Measurements from ENCODE around the gene SLC4A2.
A peak's percentile ranks its signal among the peaks of the same experiment; 100 is the strongest.
"Not testable (repeated sequence)": the region's sequence is repeated elsewhere in the genome, so short reads cannot be mapped to it uniquely, and the experiment has no call there.

SLC4A2 gene

GRCh38 chr7:151025924-151026671 is 33.3 kb upstream of the SLC4A2 start:
- H3K4me3 ChIP-seq (ENCODE audit: low read depth, low read length): no peak overlapping the region

DNA sequence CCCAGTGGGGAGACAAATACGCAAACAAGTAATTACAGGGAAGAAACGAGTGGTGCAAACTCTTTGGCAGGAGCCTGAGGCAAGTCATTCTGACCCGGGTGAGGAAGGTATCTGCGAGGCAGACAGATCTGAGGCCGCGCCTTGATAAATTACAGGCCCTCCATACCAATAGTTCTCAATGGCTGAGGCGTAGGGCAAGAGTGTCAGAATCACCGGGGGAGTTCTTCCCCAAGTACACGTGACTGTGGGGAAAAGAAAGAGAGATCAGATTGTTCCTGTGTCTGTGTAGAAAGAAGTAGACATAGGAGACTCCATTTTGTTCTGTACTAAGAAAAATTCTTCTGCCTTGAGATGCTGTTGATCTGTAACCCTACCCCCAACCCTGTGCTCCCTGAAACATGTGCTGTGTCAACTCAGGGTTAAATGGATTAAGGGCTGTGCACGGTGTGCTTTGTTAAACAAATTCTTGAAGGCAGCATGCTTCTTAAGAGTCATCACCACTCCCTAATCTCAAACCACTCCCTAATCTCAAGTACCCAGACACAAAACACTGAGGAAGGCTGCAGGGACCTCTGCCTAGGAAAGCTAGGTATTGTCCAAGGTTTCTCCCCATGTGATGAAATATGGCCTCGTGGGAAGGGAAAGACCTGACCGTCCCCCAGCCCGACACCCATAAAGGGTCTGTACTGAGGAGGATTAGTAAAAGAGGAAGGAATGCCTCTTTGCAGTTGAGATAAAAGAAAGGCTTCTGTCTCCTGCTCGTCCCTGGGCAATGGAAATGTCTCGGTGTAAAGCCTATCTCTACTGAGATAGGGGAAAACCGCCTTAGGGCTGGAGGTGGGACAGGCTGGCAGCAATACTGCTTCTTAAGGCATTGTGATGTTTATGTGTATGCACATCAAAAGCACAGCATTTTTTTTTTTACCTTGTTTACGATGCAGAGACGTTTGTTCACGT is 32.3 kb upstream of the SLC4A2 start:
- H3K4me3 ChIP-seq (ENCODE audit: low read depth, low read length): peak overlapping the region; percentile 89

- peak overlapping the region; percentile 89 for H3K4me3 ChIP-seq (ENCODE audit: low read depth, low read length)
Measured at GRCh38 chr7:151027728-151028130, 31.7 kb upstream of the SLC4A2 start.

DNA sequence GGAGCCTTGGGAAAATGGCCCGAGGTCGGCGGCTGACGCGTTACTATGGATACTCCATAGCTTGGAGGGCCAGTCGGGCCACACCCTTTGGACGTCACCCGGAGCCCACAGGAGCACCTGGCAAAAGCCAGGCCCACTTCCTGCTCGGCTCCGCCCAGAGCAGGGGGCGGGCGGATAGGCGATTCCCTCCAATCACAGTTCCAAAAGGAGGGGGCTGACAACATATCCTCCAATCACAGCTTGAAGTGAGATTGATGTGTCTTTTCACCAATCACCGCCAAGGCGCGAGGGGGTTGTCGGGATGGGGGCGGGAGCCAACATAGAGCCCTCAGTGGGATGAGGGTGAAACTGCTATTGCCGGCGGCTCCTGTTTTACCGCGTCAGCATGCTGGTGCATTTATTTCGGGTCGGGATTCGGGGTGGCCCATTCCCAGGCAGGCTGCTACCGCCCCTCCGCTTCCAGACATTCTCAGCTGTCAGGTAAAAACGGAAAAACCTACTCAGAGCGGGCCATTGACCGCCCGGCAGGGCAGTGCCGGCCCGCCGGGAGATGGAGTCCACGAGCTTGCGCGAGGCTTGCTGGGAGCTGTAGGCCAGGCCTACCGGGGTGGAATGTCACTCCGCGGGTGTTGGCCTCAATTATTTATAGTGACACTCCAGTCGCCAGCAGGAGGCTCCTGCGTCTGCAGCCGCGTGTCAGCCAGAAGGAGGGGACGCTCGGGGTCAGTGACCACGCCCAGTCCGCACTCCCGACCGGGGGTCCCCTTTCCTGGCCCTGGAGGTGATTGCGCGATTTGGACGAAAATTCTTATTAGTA is 31.1 kb upstream of the SLC4A2 start, which contains the start of gene ABCB8:
Gene ABCB8 (plus strand): TSS at position 320 of the 817 bp plus-strand sequence. CDS start 66 bp downstream, at position 386.
- H3K4me3 ChIP-seq (ENCODE audit: low read depth, low read length): peak within 1 kb of the TSS; percentile 89

DNA sequence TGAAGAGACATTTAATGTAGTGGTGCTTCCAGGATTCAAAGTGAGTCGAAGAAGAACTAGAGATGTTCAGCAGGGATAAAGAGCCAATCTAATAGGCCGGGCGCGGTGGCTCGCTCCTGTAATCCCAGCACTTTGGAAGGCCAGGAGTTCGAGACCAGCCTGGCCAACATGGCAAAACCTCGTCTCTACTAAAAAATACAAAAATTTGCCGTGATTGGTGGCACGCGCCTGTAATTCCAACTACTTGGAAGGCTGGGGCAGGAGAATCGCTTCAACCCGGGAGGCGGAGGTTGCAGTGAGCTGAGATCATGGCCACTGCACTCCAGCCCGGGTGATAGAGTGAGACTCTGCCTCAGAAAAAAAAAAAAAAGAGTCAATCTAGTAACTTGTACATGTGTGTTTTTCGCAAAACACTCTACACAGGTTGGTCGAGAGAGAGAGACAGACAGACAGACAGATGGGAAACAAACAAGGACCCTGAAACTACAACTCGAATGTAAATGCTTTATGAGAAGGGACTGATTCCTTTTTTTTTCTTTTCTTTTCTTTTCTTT is 30.4 kb upstream of the SLC4A2 start:
- peak overlapping the region; percentile 89 for H3K4me3 ChIP-seq (ENCODE audit: low read depth, low read length)

GRCh38 chr7:151031011-151031410 is 28.4 kb upstream of the SLC4A2 start:
- H3K4me3 ChIP-seq (ENCODE audit: low read depth, low read length): no peak overlapping the region

GRCh38 chr7:151032936-151033863 is 26.2 kb upstream of the SLC4A2 start:
- no peak overlapping the region for H3K4me3 ChIP-seq (ENCODE audit: low read depth, low read length)

DNA sequence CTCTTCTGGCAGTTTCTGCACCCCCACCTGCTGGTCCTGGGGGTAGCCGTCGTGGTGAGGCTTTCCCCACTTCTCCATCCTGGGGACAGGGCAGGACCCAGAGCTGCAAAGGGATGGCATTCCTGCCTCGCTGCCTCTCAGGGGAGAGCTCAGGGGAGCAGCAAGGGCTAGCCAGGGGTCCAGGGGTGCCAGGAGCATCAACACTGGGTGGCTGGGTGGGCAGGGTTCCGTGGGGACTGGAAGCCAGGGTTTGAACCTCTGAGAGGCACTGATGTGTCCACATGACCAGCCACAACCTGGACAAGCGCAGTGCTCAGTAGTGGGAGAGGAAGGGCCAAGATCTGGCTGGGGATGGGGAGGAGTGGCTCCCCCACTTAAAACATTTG is 25.5 kb upstream of the SLC4A2 start:
- H3K4me3 ChIP-seq (ENCODE audit: low read depth, low read length): no peak overlapping the region

DNA sequence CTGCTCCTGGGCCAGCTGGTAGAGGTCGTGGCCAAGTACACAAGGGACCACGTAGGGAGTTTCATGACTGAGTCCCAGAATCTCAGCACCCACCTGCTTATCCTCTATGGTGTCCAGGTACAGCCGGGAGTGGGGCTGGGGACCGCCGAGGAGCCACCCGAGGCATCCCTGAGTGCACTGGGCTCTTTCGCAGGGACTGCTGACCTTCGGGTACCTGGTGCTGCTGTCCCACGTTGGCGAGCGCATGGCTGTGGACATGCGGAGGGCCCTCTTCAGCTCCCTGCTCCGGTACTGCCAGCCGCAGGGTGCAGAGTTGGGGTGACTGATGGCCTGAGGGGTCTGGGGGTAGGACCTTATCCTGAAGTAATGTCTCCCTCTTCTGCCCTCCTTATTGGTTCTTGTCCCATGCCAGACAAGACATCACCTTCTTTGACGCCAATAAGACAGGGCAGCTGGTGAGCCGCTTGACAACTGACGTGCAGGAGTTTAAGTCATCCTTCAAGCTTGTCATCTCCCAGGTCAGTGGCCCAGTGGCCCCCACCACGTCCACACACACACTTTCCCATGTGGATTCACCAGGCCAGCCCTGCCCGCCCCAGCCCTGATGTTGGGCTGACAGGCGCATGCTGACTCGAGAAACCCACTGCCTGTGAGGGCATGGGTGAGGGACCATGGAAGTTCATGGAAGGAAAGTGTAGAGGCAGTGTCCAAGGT is 24.9 kb upstream of the SLC4A2 start:
- H3K4me3 ChIP-seq (ENCODE audit: low read depth, low read length): no peak overlapping the region

DNA sequence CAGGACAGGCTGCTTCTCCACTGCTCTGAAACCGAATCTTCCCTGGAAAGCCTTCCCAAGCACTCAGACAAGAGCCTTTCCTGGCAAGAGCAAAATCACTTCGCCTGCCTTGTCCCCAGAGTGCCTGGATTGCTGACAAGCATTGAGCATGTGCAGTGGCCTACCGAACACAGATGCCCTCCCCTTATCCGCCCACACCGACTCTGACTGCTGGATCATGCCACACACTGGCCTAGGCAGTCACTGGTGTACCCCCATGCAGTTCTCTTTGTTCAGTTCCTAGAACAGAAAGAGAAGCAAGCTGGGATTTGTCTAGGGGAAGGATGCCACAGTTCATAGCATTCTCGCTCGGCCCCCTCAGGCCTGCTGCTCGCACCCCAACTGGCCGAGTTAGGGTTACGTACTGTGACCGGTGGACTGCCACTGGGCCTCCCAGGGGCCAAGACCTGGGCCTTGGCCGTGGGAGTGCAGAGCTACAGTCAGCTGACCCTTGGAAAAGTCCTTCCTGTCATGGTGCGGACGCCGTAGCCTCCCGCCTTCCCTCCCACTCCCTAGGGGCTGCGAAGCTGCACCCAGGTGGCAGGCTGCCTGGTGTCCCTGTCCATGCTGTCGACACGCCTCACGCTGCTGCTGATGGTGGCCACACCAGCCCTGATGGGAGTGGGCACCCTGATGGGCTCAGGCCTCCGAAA is 24.2 kb upstream of the SLC4A2 start:
- H3K4me3 ChIP-seq (ENCODE audit: low read depth, low read length): no peak overlapping the region

- H3K4me3 ChIP-seq (ENCODE audit: low read depth, low read length): no peak overlapping the region
Measured at GRCh38 chr7:151035902-151036301, 23.5 kb upstream of the SLC4A2 start.

DNA sequence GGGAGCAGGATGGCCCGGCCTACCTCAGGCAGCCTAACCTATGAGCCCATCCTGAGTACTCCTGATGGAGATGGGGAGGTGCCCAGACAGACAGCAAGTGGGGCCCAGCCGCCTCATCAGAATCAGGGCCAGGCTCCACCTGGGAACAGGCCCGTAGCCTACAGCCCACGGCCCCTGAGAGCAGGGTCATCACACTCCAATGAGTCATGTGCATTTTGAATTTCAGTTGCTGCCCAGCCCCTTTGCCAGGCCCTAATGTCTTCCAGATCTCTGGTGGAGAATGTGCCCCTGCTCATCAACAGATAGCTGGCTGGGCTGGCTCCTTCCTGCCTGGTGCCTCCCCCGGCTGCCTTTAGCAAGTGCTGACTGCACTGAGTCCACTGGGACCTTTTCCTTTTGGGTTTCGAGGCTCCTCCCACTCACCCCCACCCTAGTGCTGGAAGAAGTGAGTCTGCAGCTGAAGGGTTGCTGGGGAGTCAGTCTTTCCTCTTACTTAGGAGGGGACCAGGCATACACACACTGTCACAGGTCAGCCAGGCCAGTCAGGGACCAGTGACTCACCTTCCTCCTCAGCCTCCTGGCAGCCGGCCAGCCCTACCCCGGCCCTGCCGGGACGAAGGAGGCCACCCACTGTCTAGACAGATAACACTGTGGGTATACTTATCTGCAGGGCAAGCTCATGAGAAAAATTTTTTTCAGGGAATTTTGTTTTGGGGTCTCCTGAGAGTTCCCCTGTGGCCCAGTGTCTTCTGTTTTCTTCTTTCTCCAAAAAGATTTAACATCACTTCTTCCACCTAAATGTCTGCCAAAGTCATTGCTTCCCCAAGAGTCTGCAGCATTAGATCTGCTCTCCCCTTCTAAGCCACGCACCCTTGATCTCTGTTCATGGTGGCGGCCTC is 20.2 kb upstream of the SLC4A2 start:
- no peak overlapping the region for H3K4me3 ChIP-seq (ENCODE audit: low read depth, low read length)

DNA sequence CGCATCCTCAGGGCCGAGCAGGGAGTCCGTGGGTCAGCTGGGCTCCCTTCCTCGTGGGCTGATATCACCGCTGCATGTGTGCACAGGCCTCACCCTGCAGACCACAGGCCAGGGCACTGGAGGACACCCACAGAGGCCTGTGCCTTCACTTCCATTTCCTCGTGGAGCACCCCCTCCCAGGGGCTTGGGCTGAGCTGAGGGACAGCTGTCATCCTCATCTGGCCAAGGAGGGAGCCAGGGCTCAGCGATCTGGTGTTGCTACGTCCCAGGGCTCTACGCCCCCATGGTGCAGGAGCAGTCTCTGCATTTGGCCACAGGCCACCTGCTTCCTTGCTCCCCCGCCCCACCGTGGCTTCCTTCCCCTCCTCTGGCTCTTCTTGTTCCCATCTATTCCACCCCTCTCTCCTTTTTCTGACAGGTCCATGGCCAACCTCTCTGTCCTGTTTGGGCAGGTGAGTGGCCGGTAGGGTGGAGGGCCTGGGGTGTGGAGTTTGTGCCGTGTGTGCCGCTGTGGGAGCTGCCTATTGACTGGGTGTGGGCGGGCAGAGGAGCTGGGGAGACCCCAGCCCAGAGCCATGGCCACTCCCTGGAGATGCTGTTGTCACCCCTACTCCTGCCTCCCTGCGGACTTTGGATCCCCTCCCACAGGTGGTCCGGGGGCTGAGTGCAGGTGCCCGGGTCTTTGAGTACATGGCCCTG is 19.4 kb upstream of the SLC4A2 start:
- H3K4me3 ChIP-seq (ENCODE audit: low read depth, low read length): no peak overlapping the region

GRCh38 chr7:151040616-151041375 is 18.6 kb upstream of the SLC4A2 start:
- no peak overlapping the region for H3K4me3 ChIP-seq (ENCODE audit: low read depth, low read length)

GRCh38 chr7:151043449-151043848 is 15.9 kb upstream of the SLC4A2 start:
- not testable (repeated sequence) for H3K4me3 ChIP-seq (ENCODE audit: low read depth, low read length)

GRCh38 chr7:151043959-151044358 is 15.4 kb upstream of the SLC4A2 start:
- H3K4me3 ChIP-seq (ENCODE audit: low read depth, low read length): no peak overlapping the region
